H9 (cell line): Measurements from ENCODE around the gene G3BP1. TPM values are rescaled to one million over a fixed set of nuclear protein-coding genes. Genes with fewer than 3 reads are reported as not detected.
"Not testable (repeated sequence)": the region's sequence is repeated elsewhere in the genome, so short reads cannot be mapped to it uniquely, and the experiment has no call there.

Experiments
- DNase-seq: peaks from one replicate; pipeline ENCODE4 v3.0.0-alpha.2; 2017
- H2AFZ ChIP-seq: one replicate; pipeline ENCODE4 v1.6.1; 2013; ENCODE audit warnings: mild to moderate bottlenecking, low read length, control low read depth, moderate library complexity
- H2AK5ac ChIP-seq: 2 replicates; pipeline ENCODE4 v1.6.1; 2013; ENCODE audit warnings: low read length, control low read depth, mixed read lengths; ENCODE audit not compliant: insufficient read length
- H2BK120ac ChIP-seq: one replicate; pipeline ENCODE4 v1.6.1; 2013; ENCODE audit warnings: low read depth, mild to moderate bottlenecking, low read length, control low read depth, inconsistent platforms; ENCODE audit not compliant: poor library complexity, severe bottlenecking
- H2BK12ac ChIP-seq: 2 replicates; pipeline ENCODE4 v1.6.1; 2013; ENCODE audit warnings: low read length, control low read depth, mixed read lengths, low read depth; ENCODE audit not compliant: insufficient read length
- H2BK15ac ChIP-seq: 2 replicates; pipeline ENCODE4 v1.6.1; 2013; ENCODE audit warnings: low read depth, low read length, control low read depth
- H2BK20ac ChIP-seq: one replicate; pipeline ENCODE4 v1.6.1; 2013; ENCODE audit warnings: low read depth, mild to moderate bottlenecking, low read length, control low read depth, inconsistent platforms; ENCODE audit not compliant: poor library complexity, severe bottlenecking
- H2BK5ac ChIP-seq: 2 replicates; pipeline ENCODE4 v1.6.1; 2013; ENCODE audit warnings: low read length, control low read depth, mixed read lengths; ENCODE audit not compliant: insufficient read length
- H3K14ac ChIP-seq: 2 replicates; pipeline ENCODE4 v1.6.1; 2013; ENCODE audit warnings: low read length, control low read depth; ENCODE audit not compliant: insufficient read depth
- H3K18ac ChIP-seq: 2 replicates; pipeline ENCODE4 v1.6.1; 2013; ENCODE audit warnings: low read depth, mild to moderate bottlenecking, mixed read lengths, low read length, control low read depth; ENCODE audit not compliant: insufficient read length
- H3K23ac ChIP-seq: 2 replicates; pipeline ENCODE4 v1.6.1; 2013; ENCODE audit warnings: low read length, control low read depth, mixed read lengths, low read depth; ENCODE audit not compliant: insufficient read length
- H3K23me2 ChIP-seq: 2 replicates; pipeline ENCODE4 v1.6.1; 2013; ENCODE audit warnings: low read depth, mild to moderate bottlenecking, mixed read lengths, low read length, control low read depth; ENCODE audit not compliant: insufficient read length, poor library complexity, severe bottlenecking
- H3K27ac ChIP-seq: 2 replicates; pipeline ENCODE4 v1.5.1; 2013; ENCODE audit warnings: low read length, control low read depth, mixed read lengths, low read depth; ENCODE audit not compliant: insufficient read length
- H3K27me3 ChIP-seq: 2 replicates; pipeline ENCODE4 v1.6.1; 2013; ENCODE audit warnings: low read length, control low read depth, inconsistent platforms; ENCODE audit not compliant: insufficient read depth
- H3K4ac ChIP-seq: 2 replicates; pipeline ENCODE4 v1.6.1; 2013; ENCODE audit warnings: low read depth, mild to moderate bottlenecking, control low read depth, inconsistent platforms, low read length, moderate library complexity
- H3K4me1 ChIP-seq: 2 replicates; pipeline ENCODE4 v1.6.1; 2013; ENCODE audit warnings: low read length, control low read depth, inconsistent platforms; ENCODE audit not compliant: insufficient read depth
- H3K4me2 ChIP-seq: 2 replicates; pipeline ENCODE4 v1.6.1; 2013; ENCODE audit warnings: low read length, control low read depth, mixed read lengths; ENCODE audit not compliant: insufficient read length, insufficient read depth
- H3K56ac ChIP-seq: 2 replicates; pipeline ENCODE4 v1.6.1; 2013; ENCODE audit warnings: low read depth, mild to moderate bottlenecking, mixed read lengths, low read length, control low read depth; ENCODE audit not compliant: insufficient read length
- H3K79me1 ChIP-seq: 2 replicates; pipeline ENCODE4 v1.6.1; 2013; ENCODE audit warnings: low read depth, mild to moderate bottlenecking, moderate library complexity, low read length, control low read depth, inconsistent platforms; ENCODE audit not compliant: insufficient read depth, poor library complexity, severe bottlenecking
- H3K79me2 ChIP-seq: 2 replicates; pipeline ENCODE4 v1.6.1; 2013; ENCODE audit warnings: low read length, control low read depth, inconsistent platforms; ENCODE audit not compliant: insufficient read depth
- H3K9ac ChIP-seq: 2 replicates; pipeline ENCODE4 v1.6.1; 2013; ENCODE audit warnings: low read length, control low read depth, mixed read lengths; ENCODE audit not compliant: insufficient read length; ENCODE audit errors: extremely low read depth
- H3K9me3 ChIP-seq: one replicate; pipeline ENCODE4 v1.6.1; 2013; ENCODE audit warnings: low read depth, low read length, inconsistent platforms; ENCODE audit not compliant: control insufficient read depth
- H3T11ph ChIP-seq: one replicate; pipeline ENCODE4 v1.6.1; 2013; ENCODE audit warnings: mild to moderate bottlenecking, low read length, control low read depth, inconsistent platforms
- H4K20me1 ChIP-seq: one replicate; pipeline ENCODE4 v1.6.1; 2013; ENCODE audit not compliant: control insufficient read depth, insufficient read length, insufficient read depth
- H4K5ac ChIP-seq: 2 replicates; pipeline ENCODE4 v1.6.1; 2013; ENCODE audit warnings: low read depth, mild to moderate bottlenecking, mixed read lengths, low read length, control low read depth; ENCODE audit not compliant: insufficient read length
- H4K8ac ChIP-seq: replicated peaks from 2 replicates; pipeline ENCODE4 v1.6.1; 2013; ENCODE audit warnings: low read length, control low read depth, mixed read lengths, low read depth; ENCODE audit not compliant: insufficient read length
- H4K91ac ChIP-seq: 2 replicates; pipeline ENCODE4 v1.6.1; 2013; ENCODE audit warnings: low read depth, mild to moderate bottlenecking, moderate library complexity, mixed read lengths, low read length, control low read depth; ENCODE audit not compliant: insufficient read length
- H3K27ac Mint-ChIP-seq, 3 experiments: 2 replicates in 2 of 3; 3 replicates in 1 of 3; pipeline ENCODE4 v1.8.0; 2020 to 2021; ENCODE audit warnings: mixed read lengths in 3 of 3, mild to moderate bottlenecking in 1 of 3, moderate library complexity in 1 of 3
- H3K27me3 Mint-ChIP-seq: 2 replicates; pipeline ENCODE4 v1.8.0; 2021; ENCODE audit warnings: low read depth, mild to moderate bottlenecking, moderate library complexity, mixed read lengths
- H3K36me3 Mint-ChIP-seq, 3 experiments: 2 replicates in 2 of 3; 3 replicates in 1 of 3; pipeline ENCODE4 v1.8.0; 2020 to 2021; ENCODE audit warnings: low read depth in 3 of 3, mixed read lengths in 3 of 3; ENCODE audit not compliant: insufficient read depth in 1 of 3
- H3K4me1 Mint-ChIP-seq, 2 experiments: 2 replicates each; pipeline ENCODE4 v1.8.0; 2020; ENCODE audit warnings: mixed read lengths in 2 of 2
- H3K4me3 Mint-ChIP-seq, 2 experiments: 2 replicates in 1 of 2; 3 replicates in 1 of 2; pipeline ENCODE4 v1.8.0; 2020 to 2021; ENCODE audit warnings: mild to moderate bottlenecking in 2 of 2, mixed read lengths in 2 of 2, moderate library complexity in 1 of 2
- H3K9me3 Mint-ChIP-seq, 2 experiments: 2 replicates in 1 of 2; 3 replicates in 1 of 2; pipeline ENCODE4 v1.8.0; 2020; ENCODE audit warnings: mild to moderate bottlenecking in 2 of 2, mixed read lengths in 2 of 2, moderate library complexity in 1 of 2
- CTCF ChIP-seq: fragments of 200-600 bp; sonication (generic); conservative IDR thresholded peaks from 3 replicates; pipeline ENCODE4 v1.8.0; 2021; ENCODE audit warnings: antibody characterized with exemption, mild to moderate bottlenecking
- WGBS: extraction: QIAGEN DNeasy Blood & Tissue Kit; methylation state at CpG from one replicate; pipeline ENCODE4 v1.1.7; 2013; ENCODE audit warnings: missing lambda C conversion rate, low lambda C conversion rate, mixed read lengths; ENCODE audit not compliant: insufficient read length; ENCODE audit errors: extremely low coverage; 5-methylcytosine and 5-hydroxymethylcytosine counted together
- total RNA-seq: library from RNA; stranded (reverse); gene quantifications from 2 replicates; pipeline ENCODE4 v1.2.1, GENCODE V29; 2021

The G3BP1 gene
- total RNA-seq, 1 experiment from 2014 or later, result 439 TPM

GRCh38 chr5:151829370-151829769 lies 57.6 kb downstream of the G3BP1 start:
- H3K9ac ChIP-seq, result no peak overlapping the region
- peaks cover 14% of the 10 kb centered on the region for H3K9me3 ChIP-seq
- no peaks in the 10 kb centered on the region for H4K20me1 ChIP-seq
- Mint-ChIP-seq H3K27ac (no peak overlapping the region), H3K27me3 (peaks cover 20% of the 10 kb centered on the region), H3K4me1 (peaks cover 2% of the 10 kb centered on the region in 2 experiments), H3K4me3 (no peak overlapping the region), H3K9me3 (peaks cover 38 to 44% of the 10 kb centered on the region in 2 experiments), H3K36me3 (peaks cover 48 to 65% (median 55%) of the 10 kb centered on the region in 3 experiments)
- no peak overlapping the region for H3K23ac ChIP-seq
- H3K27me3 ChIP-seq, result no peaks in the 10 kb centered on the region; the same call in 1 of the 2 replicates
- no peak for DNase-seq
- H3K14ac ChIP-seq, result no peak overlapping the region
- no peak overlapping the region for H4K8ac ChIP-seq
- H3K56ac ChIP-seq, result no peak overlapping the region
- no peaks in the 10 kb centered on the region for H3K23me2 ChIP-seq
- H2AK5ac ChIP-seq, result no peak overlapping the region
- no peaks in the 10 kb centered on the region for H3K79me1 ChIP-seq
- no peak for TF ChIP-seq CTCF
- H2AFZ ChIP-seq, result no peak overlapping the region
- H3K4ac ChIP-seq, result no peak overlapping the region
- H3K27ac ChIP-seq, result no peak overlapping the region
- H3K4me1 ChIP-seq, result no peaks in the 10 kb centered on the region
- no peak overlapping the region for H2BK5ac ChIP-seq
- no CpG with 5 or more reads among the region's 1 CpG for WGBS
- no peak overlapping the region for H3T11ph ChIP-seq
- no peak overlapping the region for H4K5ac ChIP-seq
- no peak overlapping the region for H3K4me2 ChIP-seq
- H4K91ac ChIP-seq, result no peak overlapping the region
- no peak overlapping the region for H2BK120ac ChIP-seq
- H2BK12ac ChIP-seq, result no peak overlapping the region
- no peaks in the 10 kb centered on the region for H3K79me2 ChIP-seq
- H2BK15ac ChIP-seq, result no peak overlapping the region
- H2BK20ac ChIP-seq, result no peak overlapping the region
- no peak overlapping the region for H3K18ac ChIP-seq

DNA sequence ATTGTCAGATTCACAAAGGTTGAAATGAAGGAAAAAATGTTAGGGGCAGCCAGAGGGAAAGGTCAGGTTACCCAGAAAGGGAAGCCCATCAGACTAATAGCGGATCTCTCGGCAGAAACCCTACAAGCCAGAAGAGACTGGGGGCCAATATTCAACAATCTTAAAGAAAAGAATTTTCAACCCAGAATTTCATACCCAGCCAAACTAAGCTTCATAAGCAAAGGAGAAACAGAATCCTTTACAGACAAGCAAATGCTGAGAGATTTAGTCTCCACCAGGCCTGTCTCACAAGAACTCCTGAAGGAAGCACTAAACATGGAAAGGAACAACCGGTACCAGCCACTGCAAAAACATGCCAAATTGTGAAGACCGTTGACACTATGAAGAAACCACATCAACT lies 61.1 kb downstream of the G3BP1 start:
- not testable (repeated sequence) for H3K14ac ChIP-seq, H2AFZ ChIP-seq, H4K5ac ChIP-seq

More for the DNA sequence above, 61.1 kb downstream of the G3BP1 start:
- not testable (repeated sequence) for H3T11ph ChIP-seq, H4K20me1 ChIP-seq, DNase-seq, H2BK120ac ChIP-seq, H3K79me1 ChIP-seq, H4K8ac ChIP-seq, H3K27ac ChIP-seq, H2BK12ac ChIP-seq, H2BK5ac ChIP-seq, H2BK20ac ChIP-seq, H3K27ac Mint-ChIP-seq, H3K27me3 ChIP-seq, H2AK5ac ChIP-seq, H3K18ac ChIP-seq, H3K23ac ChIP-seq, H3K4me3 Mint-ChIP-seq, H3K4me1 ChIP-seq, H3K56ac ChIP-seq, H3K4me1 Mint-ChIP-seq, H4K91ac ChIP-seq, H3K79me2 ChIP-seq, H3K23me2 ChIP-seq, H3K4me2 ChIP-seq, H2BK15ac ChIP-seq, H3K9ac ChIP-seq, H3K4ac ChIP-seq
- peaks cover 14% of the 10 kb centered on the region for H3K9me3 ChIP-seq
- Mint-ChIP-seq H3K9me3 (peaks cover 66 to 76% of the 10 kb centered on the region in 2 experiments), H3K36me3 (peaks cover 45 to 67% (median 57%) of the 10 kb centered on the region in 3 experiments), H3K27me3 (peaks cover 33% of the 10 kb centered on the region)
- WGBS, result no CpG with 5 or more reads among the region's 4 CpGs
